Fibroblast of skin of right biceps (primary cell): ENCODE data around the gene CBX4.
A peak's percentile ranks its signal among the peaks of the same experiment; 100 is the strongest.

Experiments
- DNase-seq: peaks from one replicate; pipeline ENCODE4 v3.0.0-alpha.2; 2013

The CBX4 gene

DNA sequence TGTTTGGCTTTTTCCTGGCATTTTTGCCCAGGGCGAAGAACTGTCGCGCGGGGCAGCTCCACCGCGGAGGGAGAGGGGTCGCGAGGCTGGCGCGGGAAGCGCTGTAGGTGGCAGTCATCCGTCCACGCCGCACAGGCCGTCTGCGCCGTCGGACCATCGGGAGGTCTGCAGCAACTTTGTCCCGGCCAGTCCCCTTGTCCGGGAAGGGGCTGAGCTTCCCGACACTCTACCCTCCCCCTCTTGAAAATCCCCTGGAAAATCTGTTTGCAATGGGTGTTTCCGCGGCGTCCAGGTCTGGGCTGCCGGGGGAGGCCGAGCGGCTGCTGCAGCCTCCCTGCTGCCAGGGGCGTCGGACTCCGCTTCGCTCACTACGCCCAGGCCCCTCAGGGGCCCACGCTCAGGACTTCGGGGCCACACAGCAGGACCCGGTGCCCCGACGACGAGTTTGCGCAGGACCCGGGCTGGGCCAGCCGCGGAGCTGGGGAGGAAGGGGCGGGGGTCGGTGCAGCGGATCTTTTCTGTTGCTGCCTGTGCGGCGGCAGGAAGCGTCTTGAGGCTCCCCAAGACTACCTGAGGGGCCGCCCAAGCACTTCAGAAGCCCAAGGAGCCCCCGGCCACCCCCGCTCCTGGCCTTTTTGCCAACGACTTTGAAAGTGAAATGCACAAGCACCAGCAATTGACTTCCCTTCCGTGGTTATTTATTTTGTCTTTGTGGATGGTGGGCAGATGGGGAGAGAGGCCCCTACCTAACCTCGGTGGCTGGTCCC lies 2.3 kb upstream of the CBX4 start:
- no peak for DNase-seq

- no peak for DNase-seq
These were observed 1.7 kb upstream of the CBX4 start for GRCh38 chr17:79840989-79841286.

DNA sequence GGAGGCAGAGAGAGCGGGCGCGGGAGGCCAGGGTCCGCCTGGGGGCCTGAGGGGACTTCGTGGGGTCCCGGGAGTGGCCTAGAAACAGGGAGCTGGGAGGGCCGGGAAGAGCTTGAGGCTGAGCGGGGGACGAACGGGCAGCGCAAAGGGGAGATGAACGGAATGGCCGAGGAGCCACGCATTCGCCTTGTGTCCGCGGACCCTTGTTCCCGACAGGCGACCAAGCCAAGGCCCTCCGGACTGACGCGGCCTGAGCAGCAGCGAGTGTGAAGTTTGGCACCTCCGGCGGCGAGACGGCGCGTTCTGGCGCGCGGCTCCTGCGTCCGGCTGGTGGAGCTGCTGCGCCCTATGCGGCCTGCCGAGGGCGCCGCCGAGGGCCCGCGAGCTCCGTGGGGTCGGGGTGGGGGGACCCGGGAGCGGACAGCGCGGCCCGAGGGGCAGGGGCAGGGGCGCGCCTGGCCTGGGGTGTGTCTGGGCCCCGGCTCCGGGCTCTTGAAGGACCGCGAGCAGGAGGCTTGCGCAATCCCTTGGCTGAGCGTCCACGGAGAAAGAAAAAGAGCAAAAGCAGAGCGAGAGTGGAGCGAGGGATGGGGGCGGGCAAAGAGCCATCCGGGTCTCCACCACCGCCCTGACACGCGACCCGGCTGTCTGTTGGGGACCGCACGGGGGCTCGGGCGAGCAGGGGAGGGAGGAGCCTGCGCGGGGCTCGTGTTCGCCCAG lies 1.2 kb upstream of the CBX4 start:
- peak; percentile 47 for DNase-seq

DNA sequence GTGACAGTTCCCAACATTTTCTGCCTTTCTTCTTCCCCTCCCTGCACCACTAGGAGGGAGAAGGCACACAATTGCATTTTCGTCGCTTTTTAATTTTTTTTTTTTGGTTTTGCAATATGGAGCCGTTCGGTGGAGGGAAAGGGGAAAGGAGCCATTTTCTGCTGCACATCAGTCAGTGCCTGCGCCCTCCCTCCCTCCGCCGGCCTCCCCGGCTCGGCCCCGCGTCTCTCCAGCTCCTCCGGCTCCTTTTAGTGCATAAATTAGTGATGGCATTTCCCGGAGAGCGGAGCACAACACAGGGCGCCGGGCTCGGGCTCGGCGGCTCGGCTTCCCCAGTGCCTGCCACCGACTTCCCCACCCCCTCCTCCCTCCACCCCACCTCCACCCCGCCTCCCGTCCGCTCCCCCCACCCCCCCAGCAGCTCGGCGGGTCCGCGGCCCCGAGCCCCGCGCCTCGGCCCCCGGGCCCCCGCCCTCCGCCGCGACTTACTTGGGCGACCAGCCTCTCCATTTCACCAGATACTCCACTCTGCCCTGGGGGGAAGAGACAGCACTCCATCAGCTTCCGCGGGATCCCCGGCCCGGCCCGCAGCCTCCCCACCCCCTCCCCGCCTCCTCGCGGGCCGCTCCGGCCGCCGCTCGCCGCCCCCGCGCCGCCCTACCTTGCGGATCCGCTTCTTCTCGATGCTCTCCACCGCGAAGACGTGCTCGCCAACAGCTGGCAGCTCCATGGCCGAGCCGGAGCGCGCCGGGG lies 542 bp downstream of the CBX4 start:
- DNase-seq: peak; percentile 60

GRCh38 chr17:79837888-79838521 lies 1.2 kb downstream of the CBX4 start:
- peak; percentile 56 for DNase-seq

GRCh38 chr17:79836972-79837887 lies 2.0 kb downstream of the CBX4 start:
- DNase-seq: peak; percentile 55

GRCh38 chr17:79836510-79836971 lies 2.7 kb downstream of the CBX4 start:
- no peak for DNase-seq

DNA sequence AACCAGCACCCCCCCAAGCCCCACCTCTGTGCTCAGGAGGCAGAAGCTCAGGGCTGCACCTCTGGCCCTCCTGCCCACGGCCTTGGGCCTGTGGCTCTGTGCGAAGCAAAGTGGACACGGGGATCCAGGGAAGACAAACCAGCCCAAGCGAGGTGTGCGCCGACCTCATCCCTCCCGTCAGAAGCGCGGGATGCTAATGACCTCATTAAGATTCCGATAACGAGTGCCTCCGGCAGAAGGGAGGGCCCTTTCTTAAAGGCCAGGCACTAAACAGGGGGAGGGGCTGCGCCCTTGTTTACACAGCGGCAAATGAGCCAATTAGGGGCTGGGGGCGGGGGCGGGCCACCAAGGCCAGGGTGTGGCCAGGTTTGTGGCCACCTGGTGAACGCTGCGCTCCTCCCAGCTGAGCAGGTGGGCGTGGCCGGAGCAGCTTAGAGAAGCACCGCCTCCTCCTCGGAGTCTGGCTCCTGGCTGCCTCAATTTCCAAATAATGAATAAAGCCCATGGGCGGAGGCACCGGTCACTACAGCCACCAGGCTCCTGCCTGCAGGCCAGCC lies 3.2 kb downstream of the CBX4 start:
- no peak for DNase-seq

DNA sequence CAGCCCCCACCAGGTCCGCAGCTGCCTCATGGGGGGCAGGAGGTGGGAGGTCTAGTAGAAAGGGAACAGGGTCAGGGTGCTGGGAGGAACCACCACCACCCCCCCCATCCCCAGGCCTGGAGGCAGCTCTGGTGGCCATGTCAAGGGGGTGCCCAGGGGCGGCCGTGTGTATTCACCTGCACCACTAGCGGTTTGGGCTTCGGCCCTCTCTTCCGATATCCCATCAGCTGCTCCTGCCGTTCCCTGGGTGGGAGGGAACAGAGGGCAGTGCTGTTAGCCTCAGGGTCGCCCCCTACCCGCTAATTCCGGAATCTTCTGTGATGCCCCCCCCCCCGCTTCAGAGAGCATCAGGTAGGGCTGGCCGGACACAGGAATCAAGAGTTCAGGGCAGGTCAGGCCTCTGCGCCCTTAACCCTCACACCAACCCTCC lies 3.8 kb downstream of the CBX4 start:
- no peak for DNase-seq

DNA sequence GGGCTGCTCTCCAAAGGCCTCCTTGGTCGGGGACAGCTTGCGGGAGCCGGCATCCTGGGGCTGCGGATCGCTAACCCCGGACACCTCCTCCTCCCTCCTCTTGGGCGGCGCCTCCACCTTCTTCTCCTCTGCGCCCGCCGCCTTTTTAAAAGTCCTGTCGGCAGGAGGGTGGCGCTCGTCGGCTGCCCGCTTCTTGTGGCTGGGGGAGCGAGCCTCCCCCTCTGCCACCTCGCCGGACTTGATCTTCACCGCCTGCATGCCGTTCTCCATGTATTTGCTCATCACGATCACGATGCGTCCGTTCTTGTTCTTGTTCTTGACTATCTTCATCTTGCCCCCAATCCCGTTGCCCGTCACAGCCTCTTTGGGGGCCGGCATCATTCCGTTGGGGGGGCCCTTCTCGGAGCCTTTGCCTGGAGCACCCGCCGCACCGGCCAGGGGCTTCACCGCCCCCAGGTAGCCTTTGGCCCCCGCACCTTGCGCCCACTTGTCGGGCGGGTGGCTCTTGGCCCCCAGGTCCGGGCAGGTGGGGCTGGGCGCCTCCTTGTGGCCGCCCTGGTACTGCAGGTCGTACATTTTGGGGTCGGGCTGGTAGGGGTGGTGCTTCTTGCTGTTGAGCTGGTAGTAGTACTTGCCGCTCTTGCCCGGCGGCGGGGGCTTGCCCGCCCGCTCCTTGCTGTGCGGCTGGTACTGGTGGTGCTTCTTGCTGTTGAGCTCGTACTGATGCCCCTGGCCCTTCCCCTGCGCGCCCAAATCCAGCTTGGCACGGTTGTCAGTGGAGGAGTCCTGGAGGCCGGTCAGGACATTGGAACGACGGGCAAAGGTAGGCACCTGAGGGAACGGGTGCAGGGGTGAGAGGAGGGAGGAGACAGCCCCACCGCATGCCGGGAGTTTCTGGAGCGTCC lies 4.4 kb downstream of the CBX4 start:
- no peak for DNase-seq

DNA sequence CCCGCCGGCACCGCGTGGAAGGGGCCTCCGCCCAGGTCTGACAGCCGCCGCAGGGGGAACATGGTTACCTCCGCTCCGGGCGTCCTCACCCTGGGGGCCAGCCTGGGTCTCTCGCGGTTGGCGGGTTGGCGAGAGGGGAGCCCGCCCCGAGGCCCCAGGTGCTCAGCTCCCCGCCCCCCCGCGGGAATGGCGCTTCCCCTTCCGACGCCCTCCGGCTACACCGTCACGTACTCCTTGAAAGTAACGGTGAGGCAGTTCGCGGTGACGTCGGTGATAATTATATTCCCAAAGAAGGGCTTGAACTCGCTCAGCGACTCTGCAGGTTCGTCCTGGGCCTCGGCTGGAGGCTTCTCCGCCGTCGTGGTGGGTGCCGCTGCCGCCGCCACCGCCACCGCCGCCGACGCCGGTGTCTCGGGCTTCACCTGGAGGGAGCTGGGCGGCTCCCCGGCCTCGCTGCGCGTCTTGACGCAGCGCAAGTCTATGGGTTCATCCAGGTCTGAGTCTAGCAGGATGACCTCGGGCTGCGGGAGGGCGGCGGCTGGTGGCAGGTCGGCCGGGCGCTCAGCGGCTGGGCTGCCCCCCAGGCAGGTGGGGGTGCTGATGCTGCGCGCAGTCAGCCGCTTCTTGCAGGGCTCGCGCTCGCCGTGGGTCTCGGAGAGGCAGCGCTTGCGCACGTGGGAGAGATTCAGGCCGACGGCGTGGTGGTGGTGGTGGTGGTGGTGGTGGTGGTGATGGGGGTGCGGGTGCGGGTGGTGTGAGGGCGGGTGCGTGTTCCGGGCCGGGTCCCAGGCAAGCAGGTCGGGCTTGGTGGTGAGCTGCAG lies 5.3 kb downstream of the CBX4 start:
- DNase-seq: no peak

- no peak for DNase-seq
These were observed 6.2 kb downstream of the CBX4 start for GRCh38 chr17:79833110-79833450.

DNA sequence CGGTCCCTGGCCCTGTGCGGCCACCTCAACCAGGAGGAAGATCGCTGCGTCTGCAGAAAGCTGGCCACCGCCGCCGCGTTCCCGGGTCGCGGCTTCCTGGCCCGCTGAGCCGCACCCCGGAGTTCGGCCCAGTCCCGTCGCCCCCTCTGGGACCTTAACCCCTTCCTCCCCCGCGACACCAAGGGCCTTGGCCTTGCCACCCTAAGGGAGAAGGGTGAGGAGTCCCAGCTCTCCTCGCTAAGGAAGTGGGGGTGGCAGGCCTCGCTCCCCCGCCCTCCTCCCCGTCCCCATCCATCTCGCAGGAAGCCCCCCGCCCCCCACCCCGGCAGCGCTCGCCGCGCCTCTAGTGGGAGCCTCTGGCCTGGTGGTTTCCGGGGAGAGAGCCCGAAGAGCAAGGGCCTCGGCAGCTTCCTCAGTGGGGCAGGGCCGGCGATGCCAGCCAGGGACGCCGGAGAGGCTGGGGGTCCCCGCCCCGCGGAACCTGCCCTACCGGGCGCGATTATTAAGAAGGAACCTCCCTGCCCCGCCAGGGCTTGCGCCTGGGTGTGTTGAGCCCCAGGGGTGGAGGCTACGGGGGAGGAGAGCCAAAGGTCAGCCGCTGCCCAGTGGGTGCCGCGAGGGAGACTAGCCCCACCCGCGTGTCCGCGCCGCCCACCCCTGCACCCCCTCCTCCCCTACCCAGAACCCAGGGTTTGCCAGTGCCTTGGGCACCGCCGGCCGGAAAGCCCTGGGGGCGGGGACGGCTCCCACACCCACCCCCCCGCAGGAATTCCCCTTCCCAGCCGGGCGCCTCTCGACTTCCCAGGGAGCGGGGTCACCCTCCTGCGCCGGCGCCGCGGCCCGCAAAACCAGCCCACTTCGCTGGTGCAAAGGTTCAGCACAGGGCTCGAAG lies 6.8 kb downstream of the CBX4 start:
- DNase-seq: no peak

DNA sequence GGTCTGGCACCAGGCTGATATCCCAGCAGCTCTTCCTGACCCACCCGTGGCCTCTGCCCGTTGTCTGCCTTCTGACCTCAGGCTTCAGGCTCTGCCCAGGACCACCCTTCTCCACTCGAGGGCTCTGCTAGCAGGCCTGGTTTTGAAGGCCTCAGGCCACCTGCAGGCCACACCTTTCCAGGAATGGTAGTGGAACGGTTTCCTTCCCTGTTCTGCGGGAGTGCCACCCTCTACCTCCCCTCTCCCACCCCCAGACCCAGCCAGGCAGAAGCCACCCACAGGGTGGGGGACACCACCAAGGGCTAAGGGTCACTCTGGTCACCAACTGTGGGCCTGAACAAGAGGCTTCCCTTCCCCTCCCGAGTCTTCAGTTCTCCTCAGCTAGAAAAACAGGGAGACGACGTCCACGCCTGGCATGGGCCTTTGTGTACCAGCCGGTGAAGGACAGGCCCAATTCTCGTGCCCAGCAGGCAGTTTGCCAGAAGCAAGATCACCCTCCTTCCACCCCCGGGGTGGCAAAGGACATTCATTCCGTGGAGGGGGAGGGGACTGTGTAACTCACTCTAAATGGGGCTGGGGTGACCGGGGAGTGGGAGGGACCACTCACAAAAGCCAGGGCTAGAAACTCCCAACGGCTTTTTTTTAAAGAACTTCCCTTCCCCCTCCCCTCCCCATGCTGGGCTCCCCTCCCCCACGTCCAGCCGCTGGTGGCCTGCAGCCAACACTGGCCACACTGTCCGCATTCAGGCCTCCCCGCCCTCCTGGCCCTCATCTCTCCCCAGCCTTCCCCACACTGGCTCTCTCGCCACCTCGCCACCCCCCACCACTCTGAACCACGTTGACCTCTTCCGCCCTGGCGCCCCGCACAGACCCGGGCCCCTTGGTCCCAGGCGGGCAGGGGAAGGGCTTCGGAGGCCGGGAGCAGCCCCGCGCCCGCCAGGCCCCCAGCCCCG lies 7.7 kb downstream of the CBX4 start:
- DNase-seq: no peak

DNA sequence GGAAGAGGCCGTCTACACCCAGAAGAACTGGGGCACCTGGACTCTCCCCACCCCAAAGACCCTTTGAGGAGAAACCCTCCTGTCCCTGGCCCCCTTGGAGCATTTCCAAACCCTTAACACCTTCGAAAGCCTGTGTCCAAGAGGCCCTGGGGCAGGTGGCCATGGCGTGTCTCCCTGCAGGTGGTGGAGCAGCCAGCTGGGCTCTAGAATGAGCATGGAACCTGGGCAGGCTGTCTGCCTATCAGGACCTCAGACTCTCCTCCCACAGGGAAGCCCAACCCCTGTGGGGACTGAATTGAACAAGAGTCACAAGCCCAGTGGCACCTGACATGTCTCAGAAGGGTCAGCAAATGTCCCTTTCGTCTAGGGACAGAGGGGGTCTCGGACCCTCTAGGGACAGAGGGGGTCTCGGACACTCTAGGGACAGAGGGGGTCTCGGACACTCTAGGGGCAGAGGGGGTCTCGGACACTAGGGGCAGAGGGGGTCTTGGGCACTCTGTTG lies 8.4 kb downstream of the CBX4 start:
- DNase-seq: no peak

- DNase-seq: no peak
These were observed 8.9 kb downstream of the CBX4 start for GRCh38 chr17:79830303-79830702.

DNA sequence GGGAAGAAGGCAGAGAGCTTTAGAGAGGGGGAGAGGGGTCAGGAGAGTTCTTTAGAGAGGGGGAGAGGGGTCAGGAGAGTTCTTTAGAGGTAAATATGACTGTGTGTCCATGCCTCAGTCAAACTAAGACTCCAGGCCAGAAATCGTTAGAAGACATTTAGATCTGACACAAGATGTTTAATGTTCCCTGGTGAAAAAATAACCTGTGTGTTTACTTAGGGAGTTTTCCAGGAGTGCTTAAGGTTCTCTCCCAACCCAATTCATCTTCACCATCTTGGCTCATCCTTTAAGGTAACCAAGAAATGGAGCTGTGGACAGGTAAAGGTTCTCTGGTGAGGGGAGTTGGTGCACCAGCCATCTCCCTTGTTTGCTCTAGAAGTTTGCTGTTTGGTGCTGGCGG lies 9.8 kb downstream of the CBX4 start:
- DNase-seq: no peak

- no peak for DNase-seq
These were observed 10.2 kb downstream of the CBX4 start for GRCh38 chr17:79829004-79829403.
